Esophagus muscularis mucosa (tissue), 3 donors: ENCODE measurements around the gene ZRANB3.

Experiments used
- CTCF ChIP-seq, 3 experiments: fragments of 200-600 bp in 2 of 3; fragments of 450-650 bp in 1 of 3; sonication (generic) in 2 of 3; IDR thresholded peaks; one replicate each; pipeline ENCODE4 v1.5.1; 2017 to 2019; ENCODE audit warnings: antibody characterized with exemption in 3 of 3, mild to moderate bottlenecking in 2 of 3, moderate library complexity in 1 of 3
- POLR2AphosphoS5 ChIP-seq, 2 donors: sonication (generic); formaldehyde crosslinking; IDR thresholded peaks; one replicate each; pipeline ENCODE4 v1.6.1; 2017; ENCODE audit warnings: antibody characterized with exemption in 2 of 2

- TF ChIP-seq POLR2AphosphoS5 (IDR thresholded peaks at IDR 0.05): no peak
- no peak for TF ChIP-seq CTCF (IDR thresholded peaks at IDR 0.05)
Observed at GRCh38 chr2:135175177-135175576, 355.8 kb downstream of the ZRANB3 start.
